Measurements from ENCODE around the gene IDH3A.

- TF ChIP-seq CTCF (conservative IDR thresholded peaks at IDR 0.05 in 1 of 2, IDR thresholded peaks at IDR 0.05 in 1 of 2; ENCODE audit: low read depth in 1 of 2, low read length in 2 of 2) (no peak), EZH2 (IDR thresholded peaks at IDR 0.05; ENCODE audit: low read length, missing control alignments) (no peak)
These were observed 52.4 kb downstream of the IDH3A start for GRCh38 chr15:78201281-78202190.

Measured in fibroblast of lung (primary cell).